Keratinocyte (primary cell): ENCODE results near the gene TMEM245.

Experiments used
- EZH2 ChIP-seq: IDR thresholded peaks from one replicate; pipeline ENCODE4 v1.6.1; 2012; ENCODE audit warnings: inconsistent platforms, mild to moderate bottlenecking, low read length, moderate library complexity
- TF ChIP-seq, protein P1 (sequence below), 3 experiments: IDR thresholded peaks in 1 of 3; conservative IDR thresholded peaks in 1 of 3; optimal IDR thresholded peaks in 1 of 3; 2 replicates in 2 of 3; 3 replicates in 1 of 3; pipeline versions ENCODE3 to v1.5.1; 2011; ENCODE audit warnings: low read length in 3 of 3, mild to moderate bottlenecking in 3 of 3, moderate library complexity in 2 of 3, control low read depth in 1 of 3, inconsistent platforms in 1 of 3; ENCODE audit not compliant: insufficient read depth in 2 of 3; ENCODE audit errors: extremely low read depth in 1 of 3

DNA sequence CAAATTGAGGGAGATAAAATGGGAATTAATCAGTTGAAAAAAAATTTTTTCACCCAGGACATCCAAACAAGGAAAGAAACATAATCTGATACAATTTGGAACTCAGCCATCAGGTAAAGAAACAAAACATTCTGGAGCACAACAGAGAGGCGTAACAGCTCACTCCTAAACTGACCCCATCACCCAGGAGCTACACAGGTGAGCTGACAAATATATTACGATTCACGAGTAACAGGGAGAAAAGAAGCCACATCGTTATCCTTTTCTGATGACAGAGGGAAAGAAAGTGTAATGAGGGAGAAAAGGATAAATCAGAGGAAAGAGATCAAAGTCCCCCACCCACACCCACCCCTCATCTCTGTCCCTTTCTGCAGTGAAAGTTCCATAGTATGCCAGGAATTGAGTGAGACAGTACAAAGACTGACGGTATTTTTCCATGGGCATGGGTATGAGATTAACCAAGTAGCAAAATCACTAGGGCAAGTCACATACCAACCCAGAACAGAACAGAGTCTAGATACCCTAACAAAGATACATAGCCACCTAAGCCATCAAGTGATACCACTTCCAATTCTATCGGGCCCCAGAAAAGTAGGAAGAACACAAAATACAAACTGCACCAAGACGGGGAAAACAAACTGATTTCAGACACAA is 45.4 kb downstream of the TMEM245 start:
- TF ChIP-seq, protein P1, sequence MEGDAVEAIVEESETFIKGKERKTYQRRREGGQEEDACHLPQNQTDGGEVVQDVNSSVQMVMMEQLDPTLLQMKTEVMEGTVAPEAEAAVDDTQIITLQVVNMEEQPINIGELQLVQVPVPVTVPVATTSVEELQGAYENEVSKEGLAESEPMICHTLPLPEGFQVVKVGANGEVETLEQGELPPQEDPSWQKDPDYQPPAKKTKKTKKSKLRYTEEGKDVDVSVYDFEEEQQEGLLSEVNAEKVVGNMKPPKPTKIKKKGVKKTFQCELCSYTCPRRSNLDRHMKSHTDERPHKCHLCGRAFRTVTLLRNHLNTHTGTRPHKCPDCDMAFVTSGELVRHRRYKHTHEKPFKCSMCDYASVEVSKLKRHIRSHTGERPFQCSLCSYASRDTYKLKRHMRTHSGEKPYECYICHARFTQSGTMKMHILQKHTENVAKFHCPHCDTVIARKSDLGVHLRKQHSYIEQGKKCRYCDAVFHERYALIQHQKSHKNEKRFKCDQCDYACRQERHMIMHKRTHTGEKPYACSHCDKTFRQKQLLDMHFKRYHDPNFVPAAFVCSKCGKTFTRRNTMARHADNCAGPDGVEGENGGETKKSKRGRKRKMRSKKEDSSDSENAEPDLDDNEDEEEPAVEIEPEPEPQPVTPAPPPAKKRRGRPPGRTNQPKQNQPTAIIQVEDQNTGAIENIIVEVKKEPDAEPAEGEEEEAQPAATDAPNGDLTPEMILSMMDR (optimal IDR thresholded peaks at IDR 0.05 in 1 of 3, IDR thresholded peaks at IDR 0.05 in 1 of 3, conservative IDR thresholded peaks at IDR 0.05 in 1 of 3; ENCODE audit: extremely low read depth in 1 of 3, insufficient read depth in 2 of 3, low read length in 3 of 3): no peak
- no peak for TF ChIP-seq EZH2
